ENCODE data around the gene LAMC3. TPM values are rescaled to one million over a fixed set of nuclear protein-coding genes. Genes with fewer than 3 reads are reported as not detected.
"Not testable (repeated sequence)": the region's sequence is repeated elsewhere in the genome, so short reads cannot be mapped to it uniquely, and the experiment has no call there.

The LAMC3 gene
- total RNA-seq, 1 experiment from 2014 or later: 0.36 TPM

DNA sequence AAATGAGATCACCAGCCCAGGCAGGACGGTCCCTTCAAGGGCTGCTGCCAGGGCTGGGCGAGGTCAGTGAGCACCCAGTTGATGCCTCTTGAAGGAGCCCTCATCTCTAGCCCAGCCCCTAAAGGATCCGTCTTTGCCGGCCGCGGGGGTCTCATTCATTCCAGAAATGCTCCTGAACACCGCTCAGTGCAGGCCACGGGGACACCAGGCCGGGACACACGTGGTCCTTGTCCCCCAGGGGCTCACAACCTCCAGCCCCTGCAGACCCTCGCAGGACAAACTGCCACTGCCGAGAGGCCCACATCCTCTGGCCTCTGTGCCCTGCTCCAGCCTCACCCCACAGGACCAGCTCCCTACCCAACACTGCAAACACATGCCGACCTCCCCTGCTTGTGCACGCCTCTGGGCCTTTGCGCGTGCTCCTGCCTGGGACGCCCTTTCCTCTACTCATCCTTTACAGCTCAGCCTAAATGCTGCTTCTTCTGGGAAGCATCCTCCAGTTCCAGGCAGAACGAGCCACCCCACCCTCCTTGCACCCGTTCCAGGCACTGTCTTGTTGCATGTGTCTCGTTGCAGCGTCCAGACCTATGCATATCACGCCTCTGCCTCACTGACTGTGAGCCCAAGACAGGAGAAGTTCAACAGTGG lies 10.3 kb upstream of the LAMC3 start:
- H3K4me1 Mint-ChIP-seq (ENCODE audit: low read depth, unreplicated experiment): no peaks in the 10 kb centered on the region
- Histone ChIP-seq H3K4me1 (no peaks in the 10 kb centered on the region), H3K9me3 (no peaks in the 10 kb centered on the region), H3K36me3 (ENCODE audit: control insufficient read depth, insufficient read depth, low read length) (no peaks in the 10 kb centered on the region), H3K4me3 (ENCODE audit: low read depth, low read length) (no peak overlapping the region), H3K27me3 (replicated peaks; ENCODE audit: control insufficient read depth, insufficient read depth, low read length) (no peaks in the 10 kb centered on the region)
- no peak for TF ChIP-seq CTCF (IDR thresholded peaks at IDR 0.05; ENCODE audit: insufficient read depth in 1 of 2, low read depth in 1 of 2, low read length in 1 of 2, severe bottlenecking in 1 of 2, unreplicated experiment in 1 of 2)
- no peak overlapping the region for H3K27ac Mint-ChIP-seq (ENCODE audit: unreplicated experiment)
- no TSS peak for BruUV-seq (replicated peaks)
- H3K27me3 Mint-ChIP-seq (ENCODE audit: insufficient read depth, unreplicated experiment): peaks cover 10% of the 10 kb centered on the region
- ChIA-PET CTCF (interaction anchor here (0.6 to 2.3 kb wide), 15 partner anchors 13 to 314 kb away, joined by 3 to 27 read pairs (median 4); no protein-coding TSS in a partner anchor), POLR2A (no interaction called here)
- H3K4me3 Mint-ChIP-seq (ENCODE audit: unreplicated experiment): no peak overlapping the region
- intact Hi-C loops (cut with micrococcal nuclease; ENCODE audit: unreplicated experiment): loop anchor here (1.0 kb wide), 1 partner anchor 132 kb away; no protein-coding TSS in a partner anchor
- no peaks in the 10 kb centered on the region for H3K36me3 Mint-ChIP-seq (ENCODE audit: insufficient read depth, unreplicated experiment)
- no peaks in the 10 kb centered on the region for H3K9me3 Mint-ChIP-seq (ENCODE audit: unreplicated experiment)
- no peak for DNase-seq

- no peaks in the 10 kb centered on the region for H3K27me3 ChIP-seq (replicated peaks; ENCODE audit: control insufficient read depth, insufficient read depth, low read length)
- Mint-ChIP-seq H3K4me3 (ENCODE audit: unreplicated experiment) (no peak overlapping the region), H3K27me3 (ENCODE audit: insufficient read depth, unreplicated experiment) (peaks cover 10% of the 10 kb centered on the region), H3K4me1 (ENCODE audit: low read depth, unreplicated experiment) (no peaks in the 10 kb centered on the region), H3K36me3 (ENCODE audit: insufficient read depth, unreplicated experiment) (no peaks in the 10 kb centered on the region), H3K27ac (ENCODE audit: unreplicated experiment) (no peak overlapping the region), H3K9me3 (ENCODE audit: unreplicated experiment) (no peaks in the 10 kb centered on the region)
- POLR2A ChIA-PET: no interaction called here
- no peak overlapping the region for H3K4me3 ChIP-seq (ENCODE audit: low read depth, low read length)
- intact Hi-C loops (cut with micrococcal nuclease; ENCODE audit: unreplicated experiment): no loop called here
- H3K36me3 ChIP-seq (ENCODE audit: control insufficient read depth, insufficient read depth, low read length): no peaks in the 10 kb centered on the region
- CTCF ChIA-PET: interaction anchor here (1.1 to 2.3 kb wide), 3 partner anchors 12 to 133 kb away, joined by 3 to 27 read pairs (median 21); no protein-coding TSS in a partner anchor
- H3K9me3 ChIP-seq: no peaks in the 10 kb centered on the region
- no peak for DNase-seq
- no TSS peak for BruUV-seq (replicated peaks)
- no peak for TF ChIP-seq CTCF (IDR thresholded peaks at IDR 0.05; ENCODE audit: insufficient read depth in 1 of 2, low read depth in 1 of 2, low read length in 1 of 2, severe bottlenecking in 1 of 2, unreplicated experiment in 1 of 2)
- H3K4me1 ChIP-seq: no peaks in the 10 kb centered on the region
Measured at GRCh38 chr9:130999245-130999623, 9.7 kb upstream of the LAMC3 start.

GRCh38 chr9:131000526-131000925 lies 8.4 kb upstream of the LAMC3 start:
- H3K4me3 Mint-ChIP-seq (ENCODE audit: unreplicated experiment); H3K4me1 ChIP-seq; DNase-seq; POLR2A ChIA-PET; H3K9me3 Mint-ChIP-seq (ENCODE audit: unreplicated experiment); H3K27me3 ChIP-seq (replicated peaks; ENCODE audit: control insufficient read depth, insufficient read depth, low read length); H3K27ac Mint-ChIP-seq (ENCODE audit: unreplicated experiment); H3K4me1 Mint-ChIP-seq (ENCODE audit: low read depth, unreplicated experiment); BruUV-seq (replicated peaks); H3K36me3 Mint-ChIP-seq (ENCODE audit: insufficient read depth, unreplicated experiment); H3K9me3 ChIP-seq; intact Hi-C loops (cut with micrococcal nuclease; ENCODE audit: unreplicated experiment); H3K36me3 ChIP-seq (ENCODE audit: control insufficient read depth, insufficient read depth, low read length); H3K4me3 ChIP-seq (ENCODE audit: low read depth, low read length): not testable (repeated sequence)
- CTCF ChIA-PET: interaction anchor here (0.6 to 1.1 kb wide), 2 partner anchors 46 to 1139 kb away, joined by 3 read pairs; no protein-coding TSS in a partner anchor
- peaks cover 10% of the 10 kb centered on the region for H3K27me3 Mint-ChIP-seq (ENCODE audit: insufficient read depth, unreplicated experiment)
